Non-pigmented ciliary epithelial cell (primary cell): ENCODE results near the gene ATG7.
A peak's percentile ranks its signal among the peaks of the same experiment; 100 is the strongest.

Experiments
- DNase-seq: peaks from one replicate; pipeline ENCODE4 v3.0.0-alpha.2; 2010; ENCODE audit warnings: low read depth

Gene ATG7

GRCh38 chr3:11539218-11539617 lies 267.0 kb downstream of the ATG7 start:
- no peak for DNase-seq

GRCh38 chr3:11539677-11540076 lies 267.5 kb downstream of the ATG7 start:
- DNase-seq, result no peak

DNA sequence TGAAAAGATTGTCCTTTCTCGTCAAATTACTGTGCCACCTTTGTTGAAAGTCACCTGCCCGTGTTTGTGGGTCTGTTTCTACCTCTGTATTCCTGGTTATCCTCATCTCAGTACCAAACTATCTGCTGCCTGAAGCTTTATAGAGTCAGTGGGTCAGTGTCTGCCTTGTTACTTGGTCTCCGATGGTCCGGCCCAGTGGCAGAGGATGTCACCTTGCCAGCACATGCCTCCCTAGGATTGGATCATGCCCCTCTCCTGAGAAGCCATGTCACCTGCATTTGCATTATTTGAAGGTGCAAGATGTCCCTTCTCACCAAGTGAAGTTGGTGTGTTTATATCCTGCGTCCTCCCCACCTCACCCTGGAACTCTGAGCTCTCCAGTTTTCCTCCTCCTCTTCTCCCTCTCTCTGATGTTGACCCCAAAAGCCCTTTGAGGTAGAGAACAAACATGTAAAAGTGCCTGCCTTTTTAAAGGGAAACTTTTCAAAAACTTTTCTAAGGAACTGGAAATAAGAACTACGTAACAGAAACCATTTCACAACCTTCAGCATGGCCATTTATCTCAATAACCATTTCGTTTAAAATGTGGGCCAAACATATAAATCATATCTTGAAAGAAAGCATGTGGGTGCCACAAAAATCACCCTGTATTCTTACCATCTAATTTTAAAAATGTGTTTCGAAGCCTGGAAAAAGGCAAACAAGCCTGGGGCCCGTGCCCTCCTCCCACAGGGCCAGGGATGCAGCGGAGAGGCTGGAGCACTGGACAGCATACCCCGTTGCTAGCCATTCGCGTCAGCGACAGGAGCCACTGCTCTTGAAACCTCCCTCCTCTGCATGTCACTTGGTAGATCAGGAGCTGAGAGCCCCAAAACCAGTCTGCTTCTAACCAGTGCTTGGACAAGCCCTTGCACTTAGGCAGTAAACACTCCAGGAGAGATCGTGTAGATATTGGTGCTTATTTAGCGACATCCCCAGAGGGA lies 269.4 kb downstream of the ATG7 start:
- DNase-seq, result no peak

- no peak for DNase-seq
These were observed 270.4 kb downstream of the ATG7 start for GRCh38 chr3:11542551-11542950.

- DNase-seq, result no peak
These were observed 271.1 kb downstream of the ATG7 start for GRCh38 chr3:11543141-11543947.

DNA sequence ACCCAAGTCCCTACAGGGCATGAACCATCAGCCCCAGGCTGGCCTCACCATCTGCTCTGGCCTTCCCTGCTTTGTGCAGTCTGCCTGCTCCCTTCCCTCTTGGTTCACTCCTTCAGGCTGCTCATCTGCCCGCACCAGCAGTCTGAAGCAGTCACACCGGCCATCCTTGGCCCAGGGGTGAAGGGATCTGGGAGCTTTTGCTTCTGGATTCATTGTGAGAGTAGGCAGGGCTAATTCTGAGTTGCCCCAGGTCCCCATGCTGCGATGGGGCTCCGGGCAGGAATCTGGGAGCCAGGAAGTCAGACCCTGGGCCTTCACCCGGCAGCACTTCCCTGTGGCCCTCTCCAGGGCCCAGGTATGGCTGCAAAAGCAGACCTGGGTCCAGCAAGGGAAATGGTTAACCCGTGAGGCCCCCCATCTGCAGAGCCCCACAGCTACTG lies 271.8 kb downstream of the ATG7 start:
- no peak for DNase-seq

DNA sequence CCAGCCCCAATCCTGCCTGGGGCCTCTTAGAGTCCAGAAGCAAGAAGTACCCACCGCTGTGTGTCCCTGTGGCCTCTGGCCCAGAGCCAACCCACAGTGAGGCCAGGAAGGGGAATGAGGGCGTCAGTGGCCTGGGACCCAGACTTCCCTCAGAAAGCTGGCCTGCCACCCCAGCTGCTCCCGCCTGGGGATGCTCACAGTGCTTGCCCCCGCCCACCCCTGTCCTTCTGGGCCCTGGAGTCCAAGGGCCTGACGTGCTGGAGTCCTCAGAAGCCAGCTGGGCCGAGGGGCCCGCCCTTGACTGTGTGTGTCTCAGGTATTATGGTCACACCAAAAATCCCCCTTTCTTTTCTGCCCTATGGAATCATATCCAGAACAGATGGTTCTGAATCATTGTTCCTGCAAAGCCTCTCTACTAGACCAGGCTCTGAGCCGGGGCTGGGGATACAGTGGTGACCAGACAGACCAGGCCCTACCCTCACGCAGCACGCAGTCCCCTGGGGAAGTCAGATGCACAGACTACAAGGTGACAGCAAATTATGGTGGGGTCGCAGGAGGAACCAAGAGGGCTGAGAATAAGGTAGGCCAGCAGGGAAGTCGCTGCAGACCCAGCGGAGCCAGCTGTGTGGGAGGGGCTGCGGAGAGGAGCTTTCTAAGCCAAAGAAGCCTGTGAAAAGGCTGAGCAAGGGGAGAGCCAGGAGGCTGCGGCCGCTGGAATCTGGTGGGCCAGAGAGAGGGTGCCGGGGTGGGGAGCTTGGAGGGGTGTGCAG lies 272.4 kb downstream of the ATG7 start:
- DNase-seq, result no peak

DNA sequence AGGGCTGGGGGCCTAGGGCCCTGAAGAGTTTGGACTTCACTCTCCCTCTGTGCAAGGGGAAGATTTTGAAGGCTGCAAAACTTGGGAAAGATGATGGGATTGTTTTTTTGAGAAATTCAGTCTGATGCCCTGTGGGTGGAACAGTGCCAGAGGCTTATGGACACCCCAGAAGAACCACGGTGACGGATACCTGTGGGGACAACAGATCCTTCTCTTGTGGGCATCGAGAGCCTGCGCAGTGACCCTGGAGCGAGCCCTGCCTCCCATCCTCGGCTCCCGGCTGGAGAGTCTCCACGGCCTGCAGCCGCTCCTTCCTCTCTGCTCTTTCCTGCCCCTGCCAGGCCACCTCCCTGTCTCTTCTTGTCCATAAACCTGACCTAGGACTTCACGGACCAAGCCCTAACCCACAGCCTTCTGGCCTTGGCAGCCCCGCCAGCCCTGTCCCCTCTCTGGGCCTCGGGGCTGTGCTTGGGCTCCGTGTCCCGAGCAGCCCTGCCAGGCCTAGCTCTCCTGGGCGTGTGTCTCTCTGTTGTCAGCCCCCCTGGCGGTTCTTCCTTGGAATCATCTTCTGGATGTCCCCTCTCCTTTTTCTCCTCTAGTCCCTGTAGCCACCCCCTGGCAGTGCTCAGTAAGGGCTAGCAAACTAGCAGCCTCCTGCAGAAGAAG lies 273.1 kb downstream of the ATG7 start:
- DNase-seq, result no peak

DNA sequence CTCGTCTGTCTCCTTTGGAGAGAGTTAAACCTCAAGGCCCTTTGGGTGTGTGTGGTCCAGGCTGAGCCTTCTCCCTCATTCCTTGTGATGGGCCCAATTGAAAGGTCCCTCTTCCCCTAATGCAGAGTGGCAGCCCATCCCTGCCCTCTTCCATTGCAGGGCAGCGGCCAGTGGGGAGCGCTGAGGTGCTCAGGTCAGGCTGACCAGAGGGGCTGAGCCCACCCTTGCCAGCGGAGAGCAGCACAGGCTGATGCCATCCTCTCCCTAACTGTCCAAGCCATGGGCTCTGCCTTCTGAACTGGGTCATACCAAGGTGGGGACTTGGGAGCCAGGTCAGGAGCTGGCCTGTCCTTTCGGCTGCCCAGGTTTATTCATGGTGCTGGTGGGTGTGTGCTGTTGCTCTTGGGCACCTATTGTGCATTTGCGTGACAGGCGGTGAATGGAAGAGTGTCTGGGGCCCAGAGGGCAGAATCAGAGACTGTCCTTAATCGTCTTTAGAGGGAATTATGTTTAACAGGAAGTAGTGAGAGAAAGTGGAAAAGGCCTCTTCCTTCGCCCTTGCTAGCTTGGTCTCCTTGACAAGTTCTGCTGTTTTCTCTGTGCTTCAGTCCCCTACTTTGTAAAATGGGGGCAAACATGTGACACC lies 274.6 kb downstream of the ATG7 start:
- no peak for DNase-seq

DNA sequence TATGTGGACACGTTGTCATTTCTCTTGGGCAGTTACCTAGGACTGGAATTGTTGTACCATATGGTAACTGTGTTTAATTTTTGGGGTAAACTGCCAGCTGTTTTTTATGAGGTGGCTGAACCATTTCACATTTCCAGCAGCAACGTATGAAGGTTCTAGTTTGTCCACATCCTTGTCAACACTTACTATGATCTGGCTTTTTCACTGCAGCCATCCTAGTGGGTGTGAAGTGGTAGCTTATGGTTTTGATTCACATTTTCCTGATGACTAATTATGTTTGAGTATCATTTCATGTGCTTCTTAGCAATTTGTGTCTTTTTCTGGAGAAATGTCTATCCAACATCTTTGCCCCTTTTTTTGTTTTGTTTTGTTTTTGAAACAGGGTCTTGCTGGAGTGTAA lies 275.3 kb downstream of the ATG7 start:
- no peak for DNase-seq

- peak; percentile 83 for DNase-seq
These were observed 276.5 kb downstream of the ATG7 start for GRCh38 chr3:11548721-11549131.

DNA sequence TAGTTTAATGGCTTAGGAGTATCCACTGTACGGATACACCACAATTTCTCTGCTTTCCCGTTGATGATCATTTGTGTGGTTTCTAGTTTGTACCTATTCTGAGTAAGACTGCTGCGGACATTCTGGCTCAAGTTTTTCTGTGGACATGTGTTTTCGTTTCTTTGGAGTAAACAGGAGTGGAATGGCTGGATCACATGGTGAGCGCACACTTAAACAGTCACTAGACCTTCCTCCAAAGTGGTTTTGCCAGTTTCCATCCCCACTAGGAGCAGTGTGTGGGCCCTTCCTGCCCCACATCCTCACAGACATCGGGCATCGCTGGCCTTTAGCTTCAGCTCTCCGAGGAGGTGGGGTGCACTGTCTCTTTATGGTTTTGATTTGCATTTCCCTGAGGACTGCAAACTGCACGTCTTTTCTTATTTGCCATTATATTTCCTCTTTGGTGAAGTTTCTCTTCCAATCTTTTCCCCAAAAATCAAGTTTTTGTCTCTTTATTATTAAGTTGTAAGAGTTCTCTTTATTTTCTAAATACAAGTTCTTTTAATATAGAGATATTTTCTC lies 277.5 kb downstream of the ATG7 start:
- no peak for DNase-seq

DNA sequence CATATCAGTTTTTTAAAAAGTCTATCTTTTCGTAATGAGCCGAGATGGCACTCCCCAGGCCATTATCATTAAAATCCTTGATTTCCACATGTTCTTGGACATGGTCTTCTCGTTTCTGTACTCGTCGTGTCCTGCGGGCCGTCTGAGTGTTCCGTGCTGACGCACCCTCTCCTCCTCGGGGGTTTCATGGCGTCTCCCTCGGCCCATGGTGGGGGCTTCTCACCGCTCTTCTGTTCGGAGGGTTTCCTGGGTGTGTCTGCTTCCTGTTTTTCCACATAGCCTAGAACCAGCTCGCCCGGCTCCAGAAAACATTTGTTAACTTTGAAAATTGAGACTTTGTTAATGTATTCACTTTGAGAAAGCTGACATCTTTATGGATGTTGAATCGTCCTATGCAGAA lies 278.8 kb downstream of the ATG7 start:
- DNase-seq, result no peak

GRCh38 chr3:11552289-11553264 lies 280.4 kb downstream of the ATG7 start:
- DNase-seq, result no peak

- no peak for DNase-seq
These were observed 281.4 kb downstream of the ATG7 start for GRCh38 chr3:11553436-11554235.

- DNase-seq, result no peak
These were observed 282.0 kb downstream of the ATG7 start for GRCh38 chr3:11554236-11554610.

- DNase-seq, result no peak
These were observed 282.5 kb downstream of the ATG7 start for GRCh38 chr3:11554666-11555065.

DNA sequence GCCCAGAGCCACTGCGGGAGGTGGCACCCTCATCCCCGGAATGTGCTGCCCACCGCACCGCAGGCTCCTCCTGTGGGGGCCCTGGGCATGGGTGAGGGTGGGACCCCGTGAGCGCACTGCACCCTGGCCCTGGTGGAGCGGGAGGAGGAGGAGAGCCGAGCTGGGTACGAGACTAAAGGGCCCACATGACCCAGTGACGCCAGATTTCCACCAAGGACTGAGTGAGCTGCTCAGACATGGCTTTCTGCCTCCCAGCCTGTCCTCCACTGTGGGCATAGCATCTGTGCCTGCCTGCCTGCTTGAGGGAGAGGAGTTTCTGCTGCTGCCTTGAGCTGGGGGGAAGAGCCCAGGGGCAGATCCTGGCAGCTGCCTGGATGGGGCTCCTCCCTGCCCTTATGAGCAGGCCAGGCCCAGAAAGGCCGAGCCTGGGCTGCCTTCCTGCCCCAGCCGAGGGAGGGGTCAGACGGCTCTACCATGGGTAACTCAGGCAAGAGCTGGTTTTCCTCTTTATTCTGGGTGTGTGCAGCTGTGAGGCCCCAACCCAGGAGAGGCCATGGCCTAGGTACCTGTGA lies 283.1 kb downstream of the ATG7 start:
- DNase-seq, result no peak
